Mucosa of descending colon (tissue), 3 donors: ENCODE results near the gene TRDMT1. TPM values are rescaled to one million over a fixed set of nuclear protein-coding genes. Genes with fewer than 3 reads are reported as not detected.
A peak's percentile ranks its signal among the peaks of the same experiment; 100 is the strongest.

Source experiments
- ATAC-seq: fragments of 200-7000 bp; cut with Tn5 transposase; one replicate; pipeline ENCODE4 v1.9.1; 2020; ENCODE audit warnings: mild to moderate bottlenecking, moderate library complexity
- DNase-seq, 3 donors: peaks; one replicate each; pipeline ENCODE4 v3.0.0-alpha.2; 2020
- H3K36me3 ChIP-seq: fragments of 200-600 bp; one replicate; pipeline ENCODE4 v1.8.0; 2021; ENCODE audit warnings: low read depth, mild to moderate bottlenecking
- H3K4me1 ChIP-seq: fragments of 200-600 bp; one replicate; pipeline ENCODE4 v1.8.0; 2021; ENCODE audit warnings: low read depth, mild to moderate bottlenecking
- H3K4me3 ChIP-seq: fragments of 200-600 bp; one replicate; pipeline ENCODE4 v1.8.0; 2021; ENCODE audit warnings: mild to moderate bottlenecking
- H3K9me3 ChIP-seq: fragments of 200-600 bp; one replicate; pipeline ENCODE4 v1.8.0; 2021; ENCODE audit warnings: mild to moderate bottlenecking
- intact Hi-C, 2 donors: fragments of 100-400 bp; cut with DNase I in 1 of 2; cut with micrococcal nuclease in 1 of 2; formaldehyde crosslinking; loops; one replicate each; pipeline versions ENCODE4 v1.11.0 to v1.11.1; 2022; cut with DNase I, micrococcal nuclease
- total RNA-seq, 3 donors: library from RNA; stranded (reverse); fragmentation: NEBNext Ultra II Directional in 2 of 3; extraction: Animal tissue kit (Norgen Biotek cat#: 25700) in 2 of 3; gene quantifications; one replicate each; pipeline versions ENCODE4 v1.2.1 to v1.2.4, GENCODE V29; 2021 to 2023
- TF ChIP-seq, protein P1 (sequence below): fragments of 200-600 bp; IDR thresholded peaks from one replicate; pipeline ENCODE4 v1.8.0; 2022; ENCODE audit warnings: antibody characterized with exemption, mild to moderate bottlenecking
- donor health status: DM: no; HTN: no; CAD: no; lungs with moderate emphysema.
- donor health status: DM: no; HTN: no; CAD: no.
- donor health status: DM: no; HTN: yes; CAD: no.

The TRDMT1 gene
- total RNA-seq, 3 donors from 2014 or later = 4.7 to 7.8 (median 7.4) TPM

DNA sequence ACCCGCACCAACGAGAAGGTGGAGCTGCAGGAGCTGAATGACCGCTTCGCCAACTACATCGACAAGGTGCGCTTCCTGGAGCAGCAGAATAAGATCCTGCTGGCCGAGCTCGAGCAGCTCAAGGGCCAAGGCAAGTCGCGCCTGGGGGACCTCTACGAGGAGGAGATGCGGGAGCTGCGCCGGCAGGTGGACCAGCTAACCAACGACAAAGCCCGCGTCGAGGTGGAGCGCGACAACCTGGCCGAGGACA lies 28.2 kb upstream of the TRDMT1 start:
- ATAC-seq (peak; percentile 2), DNase-seq (no peak)
- TF ChIP-seq, protein P1, sequence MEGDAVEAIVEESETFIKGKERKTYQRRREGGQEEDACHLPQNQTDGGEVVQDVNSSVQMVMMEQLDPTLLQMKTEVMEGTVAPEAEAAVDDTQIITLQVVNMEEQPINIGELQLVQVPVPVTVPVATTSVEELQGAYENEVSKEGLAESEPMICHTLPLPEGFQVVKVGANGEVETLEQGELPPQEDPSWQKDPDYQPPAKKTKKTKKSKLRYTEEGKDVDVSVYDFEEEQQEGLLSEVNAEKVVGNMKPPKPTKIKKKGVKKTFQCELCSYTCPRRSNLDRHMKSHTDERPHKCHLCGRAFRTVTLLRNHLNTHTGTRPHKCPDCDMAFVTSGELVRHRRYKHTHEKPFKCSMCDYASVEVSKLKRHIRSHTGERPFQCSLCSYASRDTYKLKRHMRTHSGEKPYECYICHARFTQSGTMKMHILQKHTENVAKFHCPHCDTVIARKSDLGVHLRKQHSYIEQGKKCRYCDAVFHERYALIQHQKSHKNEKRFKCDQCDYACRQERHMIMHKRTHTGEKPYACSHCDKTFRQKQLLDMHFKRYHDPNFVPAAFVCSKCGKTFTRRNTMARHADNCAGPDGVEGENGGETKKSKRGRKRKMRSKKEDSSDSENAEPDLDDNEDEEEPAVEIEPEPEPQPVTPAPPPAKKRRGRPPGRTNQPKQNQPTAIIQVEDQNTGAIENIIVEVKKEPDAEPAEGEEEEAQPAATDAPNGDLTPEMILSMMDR = no peak
- Histone ChIP-seq H3K36me3 (no peaks in the 10 kb centered on the region), H3K4me3 (peak overlapping the region; percentile 71), H3K9me3 (no peaks in the 10 kb centered on the region), H3K4me1 (peaks cover 38% of the 10 kb centered on the region)
- intact Hi-C loops = no loop called here

DNA sequence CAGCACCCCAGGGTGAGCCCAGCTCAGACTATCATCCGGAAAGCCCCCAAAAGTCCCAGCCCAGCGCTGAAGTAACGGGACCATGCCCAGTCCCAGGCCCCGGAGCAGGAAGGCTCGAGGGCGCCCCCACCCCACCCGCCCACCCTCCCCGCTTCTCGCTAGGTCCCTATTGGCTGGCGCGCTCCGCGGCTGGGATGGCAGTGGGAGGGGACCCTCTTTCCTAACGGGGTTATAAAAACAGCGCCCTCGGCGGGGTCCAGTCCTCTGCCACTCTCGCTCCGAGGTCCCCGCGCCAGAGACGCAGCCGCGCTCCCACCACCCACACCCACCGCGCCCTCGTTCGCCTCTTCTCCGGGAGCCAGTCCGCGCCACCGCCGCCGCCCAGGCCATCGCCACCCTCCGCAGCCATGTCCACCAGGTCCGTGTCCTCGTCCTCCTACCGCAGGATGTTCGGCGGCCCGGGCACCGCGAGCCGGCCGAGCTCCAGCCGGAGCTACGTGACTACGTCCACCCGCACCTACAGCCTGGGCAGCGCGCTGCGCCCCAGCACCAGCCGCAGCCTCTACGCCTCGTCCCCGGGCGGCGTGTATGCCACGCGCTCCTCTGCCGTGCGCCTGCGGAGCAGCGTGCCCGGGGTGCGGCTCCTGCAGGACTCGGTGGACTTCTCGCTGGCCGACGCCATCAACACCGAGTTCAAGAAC lies 27.7 kb upstream of the TRDMT1 start:
- Histone ChIP-seq H3K4me1 (peaks cover 34% of the 10 kb centered on the region), H3K4me3 (peak overlapping the region; percentile 71), H3K9me3 (no peaks in the 10 kb centered on the region), H3K36me3 (no peaks in the 10 kb centered on the region)
- DNase-seq = peak; percentile 75 to 94 (median 82)
- intact Hi-C loops = no loop called here
- ATAC-seq = peak; percentile 52
- TF ChIP-seq, protein P1 = no peak

DNA sequence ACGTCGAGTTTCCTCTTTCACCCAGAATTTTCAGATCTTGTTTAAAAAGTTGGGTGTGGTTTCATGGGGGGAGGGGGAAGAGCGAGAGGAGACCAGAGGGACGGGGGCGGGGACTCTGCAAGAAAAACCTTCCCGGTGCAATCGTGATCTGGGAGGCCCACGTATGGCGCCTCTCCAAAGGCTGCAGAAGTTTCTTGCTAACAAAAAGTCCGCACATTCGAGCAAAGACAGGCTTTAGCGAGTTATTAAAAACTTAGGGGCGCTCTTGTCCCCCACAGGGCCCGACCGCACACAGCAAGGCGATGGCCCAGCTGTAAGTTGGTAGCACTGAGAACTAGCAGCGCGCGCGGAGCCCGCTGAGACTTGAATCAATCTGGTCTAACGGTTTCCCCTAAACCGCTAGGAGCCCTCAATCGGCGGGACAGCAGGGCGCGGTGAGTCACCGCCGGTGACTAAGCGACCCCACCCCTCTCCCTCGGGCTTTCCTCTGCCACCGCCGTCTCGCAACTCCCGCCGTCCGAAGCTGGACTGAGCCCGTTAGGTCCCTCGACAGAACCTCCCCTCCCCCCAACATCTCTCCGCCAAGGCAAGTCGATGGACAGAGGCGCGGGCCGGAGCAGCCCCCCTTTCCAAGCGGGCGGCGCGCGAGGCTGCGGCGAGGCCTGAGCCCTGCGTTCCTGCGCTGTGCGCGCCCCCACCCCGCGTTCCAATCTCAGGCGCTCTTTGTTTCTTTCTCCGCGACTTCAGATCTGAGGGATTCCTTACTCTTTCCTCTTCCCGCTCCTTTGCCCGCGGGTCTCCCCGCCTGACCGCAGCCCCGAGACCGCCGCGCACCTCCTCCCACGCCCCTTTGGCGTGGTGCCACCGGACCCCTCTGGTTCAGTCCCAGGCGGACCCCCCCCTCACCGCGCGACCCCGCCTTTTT lies 26.9 kb upstream of the TRDMT1 start, which contains the start of gene VIM:
TSS of gene VIM (plus strand) at position 151 of the 925 bp plus-strand sequence. CDS start 1,182 bp downstream, outside the sequence.
- Histone ChIP-seq H3K4me1 (peaks cover 26% of the 10 kb centered on the region), H3K4me3 (peak within 1 kb of the TSS; percentile 71), H3K9me3 (no peaks in the 10 kb centered on the region), H3K36me3 (no peaks in the 10 kb centered on the region)
- TF ChIP-seq, protein P1 = no peak
- ATAC-seq (peak; percentile 46), DNase-seq (peak; percentile 75 to 90 (median 77))
- intact Hi-C loops = no loop called here

DNA sequence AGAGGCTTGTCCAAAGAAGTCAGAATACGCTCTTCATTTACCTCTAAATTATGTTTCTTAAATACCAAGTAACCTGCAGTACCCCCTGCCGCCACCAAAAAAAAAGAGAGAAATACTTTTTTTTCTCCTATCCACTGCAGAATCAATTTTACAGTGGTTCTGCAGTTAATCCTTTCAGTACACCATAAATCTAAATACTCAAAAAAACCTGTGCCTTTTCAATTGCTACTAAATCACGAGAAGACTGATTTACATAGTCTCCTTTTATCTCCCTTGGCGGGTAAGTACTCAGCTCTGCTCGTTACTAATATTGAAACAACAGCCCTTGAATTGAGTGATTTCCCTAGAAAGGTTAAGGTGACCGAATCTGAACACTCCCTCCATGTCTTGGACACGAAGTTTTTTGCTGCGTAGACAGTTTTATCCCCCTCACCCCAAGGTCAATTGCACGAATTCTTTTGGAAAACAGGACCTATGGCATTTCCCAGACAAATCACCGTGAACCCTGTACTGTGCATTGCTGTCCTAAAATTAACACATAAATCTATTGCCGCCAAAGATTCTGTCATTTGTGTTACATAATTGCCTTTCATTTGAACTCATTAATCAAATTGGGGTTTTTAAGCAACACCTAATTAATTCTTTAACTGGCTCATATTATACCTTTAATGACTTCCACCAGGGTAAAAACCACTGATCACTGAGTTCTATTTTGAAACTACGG lies 26.1 kb upstream of the TRDMT1 start:
- intact Hi-C loops = no loop called here
- ATAC-seq (no peak), DNase-seq (no peak)
- Histone ChIP-seq H3K9me3 (no peaks in the 10 kb centered on the region), H3K4me1 (peaks cover 17% of the 10 kb centered on the region), H3K4me3 (no peak overlapping the region), H3K36me3 (no peaks in the 10 kb centered on the region)
- TF ChIP-seq, protein P1 = no peak

DNA sequence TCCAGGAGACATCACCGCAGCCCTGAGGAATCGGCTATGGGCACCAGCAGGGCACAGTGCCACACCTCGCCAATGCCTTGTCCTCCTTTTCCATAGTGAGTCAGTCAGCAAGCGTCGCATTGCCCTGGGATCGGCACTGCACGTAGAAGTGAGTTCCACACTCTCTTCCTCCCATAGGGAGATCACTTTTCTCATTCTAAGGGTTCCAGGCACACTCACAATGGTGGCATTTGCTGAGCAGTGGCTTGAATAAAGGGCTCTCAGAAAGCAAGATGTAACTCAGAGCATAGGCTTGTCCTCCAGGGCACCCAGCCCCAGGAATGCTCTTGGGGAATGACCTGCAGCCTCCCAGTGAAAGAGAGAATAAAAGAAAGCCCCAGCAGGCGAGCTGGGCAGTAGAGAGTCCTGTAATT lies 25.4 kb upstream of the TRDMT1 start:
- ATAC-seq = no peak
- no peaks in the 10 kb centered on the region for H3K36me3 ChIP-seq
- H3K4me1 ChIP-seq = peaks cover 11% of the 10 kb centered on the region
- TF ChIP-seq, protein P1 = no peak
- intact Hi-C loops = no loop called here
- no peak for DNase-seq
- no peak overlapping the region for H3K4me3 ChIP-seq
- no peaks in the 10 kb centered on the region for H3K9me3 ChIP-seq
